GM12892 (cell line): ENCODE data around the gene ECE1. TPM values are rescaled to one million over a fixed set of nuclear protein-coding genes. Genes with fewer than 3 reads are reported as not detected.

ENCODE experiments used
- DNase-seq: peaks from one replicate; pipeline ENCODE4 v3.0.0; 2011; ENCODE audit not compliant: insufficient read length
- FAIRE-seq: peaks from 2 replicates; lab custom pipeline; 2011; peaks lifted over from hg19 to GRCh38; lab: Jason Lieb, UNC
- POLR2A ChIP-seq: IDR thresholded peaks from 2 replicates; pipeline ENCODE4 v1.6.1; 2011; ENCODE audit warnings: low read depth, low read length, control low read depth
- POLR2AphosphoS5 ChIP-seq: IDR thresholded peaks from 2 replicates; pipeline ENCODE4 v1.6.1; 2011; ENCODE audit warnings: low read depth, low read length, control low read depth
- TAF1 ChIP-seq: IDR thresholded peaks from 2 replicates; pipeline ENCODE4 v1.6.1; 2011; ENCODE audit warnings: low read depth, mild to moderate bottlenecking, control low read depth, low read length, borderline replicate concordance
- polyA plus RNA-seq: library from polyadenylated mRNA; unstranded; fragments of >200 nt; gene quantifications from one replicate; pipeline ENCODE4 v1.2.1, GENCODE V29; 2012; ENCODE audit warnings: missing spikeins, inconsistent platforms; ENCODE audit not compliant: missing spikeins

The ECE1 gene
- 16.7 TPM for polyA plus RNA-seq

GRCh38 chr1:21289700-21290545 lies at the start of gene ECE1:
Gene ECE1 (minus strand): TSS chr1:21290463. CDS start chr1:21290414, 49 bp downstream.
- DNase-seq (peak; percentile 47), FAIRE-seq (peak; percentile 77)
- TF ChIP-seq POLR2A (no peak), TAF1 (no peak)

- TF ChIP-seq TAF1 (no peak), POLR2AphosphoS5 (no peak), POLR2A (no peak)
- FAIRE-seq = no peak
- no peak for DNase-seq
Observed at GRCh38 chr1:21339356-21340229, 49.3 kb upstream of the ECE1 start.

DNA sequence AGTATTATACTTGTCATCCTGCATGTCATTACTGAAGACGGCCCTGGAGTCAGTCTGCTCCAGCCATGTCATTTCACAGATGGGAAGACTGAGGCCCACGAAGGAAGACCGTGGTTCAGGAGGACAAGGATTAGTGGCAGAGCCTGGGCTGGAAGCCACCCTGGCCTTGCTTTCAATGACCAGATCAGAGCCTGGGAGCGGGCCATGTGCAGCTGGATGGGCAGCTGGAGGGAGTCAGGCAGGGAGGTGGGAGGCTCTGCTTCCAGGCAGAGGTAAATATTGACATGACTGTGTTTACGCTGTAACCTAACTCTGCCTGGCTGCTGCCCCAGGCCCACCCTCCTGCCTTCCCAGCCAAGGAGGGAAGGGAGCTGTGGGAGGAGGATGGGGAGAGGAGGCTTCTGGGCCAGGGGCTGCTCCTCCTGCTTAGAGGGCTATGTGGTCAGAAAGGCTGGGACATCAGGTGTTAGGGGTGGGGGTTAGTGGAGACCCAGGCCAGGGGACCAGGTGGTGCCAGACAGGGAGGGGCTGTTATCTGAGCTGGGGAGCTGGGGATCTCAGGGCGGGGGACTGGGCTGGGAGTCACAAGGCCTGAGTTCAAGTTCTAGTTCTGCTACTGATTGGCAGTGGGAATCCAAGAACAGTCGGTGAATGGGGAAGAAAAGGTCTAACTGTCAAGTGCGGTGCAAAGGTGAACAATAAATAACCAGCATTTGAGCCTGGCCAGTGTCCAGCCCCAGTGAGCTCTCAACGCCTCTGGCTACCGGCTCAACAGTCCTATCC lies 48.5 kb upstream of the ECE1 start:
- no peak for DNase-seq
- no peak for FAIRE-seq
- TF ChIP-seq TAF1 (no peak), POLR2AphosphoS5 (no peak), POLR2A (no peak)

GRCh38 chr1:21337928-21338572 lies 47.8 kb upstream of the ECE1 start:
- DNase-seq (no peak), FAIRE-seq (no peak)
- TF ChIP-seq POLR2A (no peak), TAF1 (no peak), POLR2AphosphoS5 (no peak)

DNA sequence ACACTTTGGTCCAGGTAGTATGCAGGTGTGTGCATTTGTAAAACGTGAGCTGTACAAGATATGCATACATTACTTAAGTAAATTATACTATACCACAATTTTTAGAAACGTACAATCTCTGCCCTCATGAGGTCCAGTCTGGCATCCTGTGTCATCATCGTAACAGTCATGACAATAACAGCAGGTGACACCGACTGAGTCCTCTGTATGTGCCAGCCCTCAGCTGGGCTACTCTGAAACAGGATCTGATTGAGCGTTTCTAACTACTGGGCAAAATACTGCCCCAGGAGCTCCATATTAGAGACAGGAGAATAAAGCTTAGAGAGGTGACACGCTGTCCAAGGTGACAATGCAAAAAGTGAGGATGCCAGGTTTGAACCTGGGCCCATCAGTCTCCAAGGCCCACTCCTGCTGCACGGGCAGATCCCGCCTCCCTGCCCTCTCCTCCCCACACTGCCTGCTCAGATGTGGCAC lies 47.2 kb upstream of the ECE1 start:
- DNase-seq = no peak
- no peak for FAIRE-seq
- TF ChIP-seq POLR2AphosphoS5 = no peak
- no peak for TF ChIP-seq POLR2A
- TF ChIP-seq TAF1 = no peak

DNA sequence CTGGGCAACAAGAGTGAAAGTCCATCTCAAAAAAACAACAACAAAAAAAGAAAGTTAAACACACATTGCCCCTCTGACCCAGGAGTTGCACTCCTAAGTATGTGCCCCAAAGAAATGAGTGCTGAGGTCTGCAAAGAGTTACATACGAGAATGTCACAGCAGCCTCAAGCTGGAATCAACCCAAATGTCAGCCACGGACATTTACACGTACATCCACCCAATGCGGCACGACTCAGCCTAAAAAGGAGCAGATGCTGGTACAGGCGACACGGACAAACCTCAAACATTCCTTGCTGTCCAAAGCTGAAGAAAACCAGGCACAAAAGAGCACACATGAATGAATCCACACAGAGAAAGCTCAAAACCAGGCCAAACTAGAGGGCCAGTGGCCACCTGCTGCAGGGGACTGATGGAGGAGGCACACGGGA lies 46.8 kb upstream of the ECE1 start:
- FAIRE-seq (no peak), DNase-seq (no peak)
- TF ChIP-seq TAF1 (no peak), POLR2AphosphoS5 (no peak), POLR2A (no peak)

DNA sequence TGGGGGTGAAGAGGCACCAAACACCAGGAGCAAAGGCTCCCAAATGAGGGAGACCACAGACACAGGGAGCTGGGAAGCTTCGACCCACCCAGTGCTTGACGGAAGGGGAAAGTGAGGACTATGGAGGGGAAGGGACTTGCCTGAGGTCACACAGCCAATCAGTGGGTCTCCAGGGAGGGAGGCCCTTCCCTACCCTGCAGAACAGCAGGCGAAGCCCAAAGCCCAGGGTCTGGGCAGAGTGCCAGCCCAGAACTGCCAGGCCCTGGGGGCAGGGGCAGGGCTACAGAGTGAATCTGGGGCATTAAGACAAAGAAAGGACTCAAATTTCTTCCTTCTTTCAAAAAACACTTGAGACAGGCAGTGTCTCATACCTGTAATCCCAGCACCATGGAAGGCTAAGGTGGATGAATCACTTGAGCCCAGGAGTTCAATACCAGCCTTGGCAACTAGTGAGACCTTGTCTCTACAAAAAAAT lies 45.5 kb upstream of the ECE1 start:
- FAIRE-seq (peak; percentile 14), DNase-seq (no peak)
- TF ChIP-seq POLR2A (no peak), POLR2AphosphoS5 (no peak), TAF1 (no peak)

- DNase-seq (no peak), FAIRE-seq (no peak)
- TF ChIP-seq POLR2AphosphoS5 (no peak), TAF1 (no peak), POLR2A (no peak)
Observed at GRCh38 chr1:21335088-21335691, 44.9 kb upstream of the ECE1 start.

GRCh38 chr1:21334214-21335087 lies 44.2 kb upstream of the ECE1 start:
- DNase-seq = peak; percentile 63
- peak; percentile 41; the same call in 1 of the 2 replicates for TF ChIP-seq POLR2A
- TF ChIP-seq TAF1 = 0 out of 2 replicates have a peak, but pooled peaks have one; percentile 13
- peak; percentile 67; the same call in 1 of the 2 replicates for TF ChIP-seq POLR2AphosphoS5
- FAIRE-seq = peak; percentile 90

- FAIRE-seq = no peak
- no peak for TF ChIP-seq POLR2AphosphoS5
- no peak for TF ChIP-seq POLR2A
- no peak for TF ChIP-seq TAF1
- no peak for DNase-seq
Observed at GRCh38 chr1:21333824-21334213, 43.6 kb upstream of the ECE1 start.
